Ishikawa (cell line): ENCODE data around the gene PCK1.

ENCODE experiments used
- CEBPB ChIP-seq: IDR thresholded peaks from 2 replicates; pipeline ENCODE4 v1.6.1; 2012
- CREB1 ChIP-seq: IDR thresholded peaks from 2 replicates; pipeline ENCODE4 v1.6.1; 2012; ENCODE audit warnings: low read depth
- EGR1 ChIP-seq: IDR thresholded peaks from 2 replicates; pipeline ENCODE4 v1.6.1; 2012
- EP300 ChIP-seq: IDR thresholded peaks from 2 replicates; pipeline ENCODE4 v1.6.1; 2012; ENCODE audit warnings: borderline replicate concordance
- FOXM1 ChIP-seq: IDR thresholded peaks from 2 replicates; pipeline ENCODE4 v1.6.1; 2012; ENCODE audit warnings: low read depth, borderline replicate concordance
- MAX ChIP-seq: IDR thresholded peaks from 2 replicates; pipeline ENCODE4 v1.6.1; 2012
- NFIC ChIP-seq: IDR thresholded peaks from 2 replicates; pipeline ENCODE4 v1.6.1; 2012
- RAD21 ChIP-seq: IDR thresholded peaks from 2 replicates; pipeline ENCODE4 v1.6.1; 2012; ENCODE audit warnings: low read depth
- REST ChIP-seq: IDR thresholded peaks from 2 replicates; pipeline ENCODE4 v1.6.1; 2012; ENCODE audit warnings: low read depth, mild to moderate bottlenecking
- TAF1 ChIP-seq: IDR thresholded peaks from 2 replicates; pipeline ENCODE4 v1.6.1; 2012; ENCODE audit warnings: low read depth, mild to moderate bottlenecking
- TCF12 ChIP-seq: IDR thresholded peaks from 2 replicates; pipeline ENCODE4 v1.6.1; 2012; ENCODE audit warnings: low read depth
- TEAD4 ChIP-seq: IDR thresholded peaks from 2 replicates; pipeline ENCODE4 v1.6.1; 2012
- USF1 ChIP-seq: IDR thresholded peaks from 2 replicates; pipeline ENCODE4 v1.6.1; 2012
- YY1 ChIP-seq: IDR thresholded peaks from 2 replicates; pipeline ENCODE4 v1.6.1; 2012; ENCODE audit warnings: low read depth
- ZBTB7A ChIP-seq: IDR thresholded peaks from 2 replicates; pipeline ENCODE4 v1.6.1; 2012; ENCODE audit warnings: low read depth

Gene PCK1

GRCh38 chr20:57568960-57569359, 8.1 kb downstream of the PCK1 start:
- TF ChIP-seq TEAD4: no peak
- TF ChIP-seq CEBPB: no peak
- no peak for TF ChIP-seq ZBTB7A
- TF ChIP-seq YY1: no peak
- TF ChIP-seq TCF12: no peak
- no peak for TF ChIP-seq FOXM1
- TF ChIP-seq CREB1: no peak
- no peak for TF ChIP-seq EGR1
- TF ChIP-seq TAF1: no peak
- no peak for TF ChIP-seq REST
- TF ChIP-seq RAD21: no peak
- TF ChIP-seq MAX: no peak
- TF ChIP-seq NFIC: no peak
- TF ChIP-seq USF1: no peak
- no peak for TF ChIP-seq EP300

GRCh38 chr20:57570145-57570850, 9.4 kb downstream of the PCK1 start:
- no peak for TF ChIP-seq NFIC
- TF ChIP-seq TEAD4: no peak
- TF ChIP-seq EP300: no peak
- TF ChIP-seq RAD21: no peak
- TF ChIP-seq TAF1: no peak
- TF ChIP-seq EGR1: no peak
- no peak for TF ChIP-seq YY1
- TF ChIP-seq CEBPB: no peak
- no peak for TF ChIP-seq REST
- no peak for TF ChIP-seq TCF12
- no peak for TF ChIP-seq FOXM1
- no peak for TF ChIP-seq ZBTB7A
- TF ChIP-seq USF1: no peak
- TF ChIP-seq CREB1: no peak
- TF ChIP-seq MAX: no peak

- TF ChIP-seq MAX (no peak), USF1 (no peak), ZBTB7A (no peak), TEAD4 (no peak), TAF1 (no peak), TCF12 (no peak), EGR1 (no peak), REST (no peak), NFIC (no peak)
These were observed 10.0 kb downstream of the PCK1 start for GRCh38 chr20:57570920-57571319.

GRCh38 chr20:57571782-57572416, 11.0 kb downstream of the PCK1 start:
- TF ChIP-seq NFIC: no peak
- no peak for TF ChIP-seq MAX
- TF ChIP-seq TEAD4: no peak
- TF ChIP-seq YY1: no peak
- no peak for TF ChIP-seq EP300
- no peak for TF ChIP-seq CREB1
- TF ChIP-seq REST: no peak
- TF ChIP-seq USF1: no peak
- no peak for TF ChIP-seq RAD21
- no peak for TF ChIP-seq CEBPB
- TF ChIP-seq FOXM1: no peak
- TF ChIP-seq EGR1: no peak
- TF ChIP-seq TAF1: no peak
- TF ChIP-seq TCF12: no peak
- TF ChIP-seq ZBTB7A: no peak
